ENCODE measurements around the gene MRPL48.

The MRPL48 gene

DNA sequence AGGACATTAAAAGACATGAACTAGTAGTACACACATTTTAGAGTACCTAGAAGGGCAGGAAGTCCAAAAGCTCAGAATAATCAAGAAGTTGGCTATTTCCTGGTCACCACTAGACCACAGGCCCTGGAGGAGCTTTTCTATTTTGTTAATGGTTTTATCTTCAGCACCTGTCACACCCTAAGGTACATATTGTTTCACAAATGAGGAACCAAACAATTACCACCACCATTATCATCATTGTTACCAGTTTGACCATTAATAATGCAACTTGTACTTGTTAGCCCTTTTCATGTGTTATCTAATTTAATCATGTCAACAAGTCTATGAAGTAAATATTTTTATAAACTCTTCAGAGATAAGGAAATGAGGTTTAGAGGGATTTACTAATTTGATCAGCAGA is 4.9 kb downstream of the MRPL48 start:
- TF ChIP-seq, protein P1, sequence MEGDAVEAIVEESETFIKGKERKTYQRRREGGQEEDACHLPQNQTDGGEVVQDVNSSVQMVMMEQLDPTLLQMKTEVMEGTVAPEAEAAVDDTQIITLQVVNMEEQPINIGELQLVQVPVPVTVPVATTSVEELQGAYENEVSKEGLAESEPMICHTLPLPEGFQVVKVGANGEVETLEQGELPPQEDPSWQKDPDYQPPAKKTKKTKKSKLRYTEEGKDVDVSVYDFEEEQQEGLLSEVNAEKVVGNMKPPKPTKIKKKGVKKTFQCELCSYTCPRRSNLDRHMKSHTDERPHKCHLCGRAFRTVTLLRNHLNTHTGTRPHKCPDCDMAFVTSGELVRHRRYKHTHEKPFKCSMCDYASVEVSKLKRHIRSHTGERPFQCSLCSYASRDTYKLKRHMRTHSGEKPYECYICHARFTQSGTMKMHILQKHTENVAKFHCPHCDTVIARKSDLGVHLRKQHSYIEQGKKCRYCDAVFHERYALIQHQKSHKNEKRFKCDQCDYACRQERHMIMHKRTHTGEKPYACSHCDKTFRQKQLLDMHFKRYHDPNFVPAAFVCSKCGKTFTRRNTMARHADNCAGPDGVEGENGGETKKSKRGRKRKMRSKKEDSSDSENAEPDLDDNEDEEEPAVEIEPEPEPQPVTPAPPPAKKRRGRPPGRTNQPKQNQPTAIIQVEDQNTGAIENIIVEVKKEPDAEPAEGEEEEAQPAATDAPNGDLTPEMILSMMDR (IDR thresholded peaks at IDR 0.05) = no peak
- no peak for TF ChIP-seq ZFX (IDR thresholded peaks at IDR 0.05; ENCODE audit: borderline replicate concordance)
- no peak overlapping the region for H3K27ac ChIP-seq

DNA sequence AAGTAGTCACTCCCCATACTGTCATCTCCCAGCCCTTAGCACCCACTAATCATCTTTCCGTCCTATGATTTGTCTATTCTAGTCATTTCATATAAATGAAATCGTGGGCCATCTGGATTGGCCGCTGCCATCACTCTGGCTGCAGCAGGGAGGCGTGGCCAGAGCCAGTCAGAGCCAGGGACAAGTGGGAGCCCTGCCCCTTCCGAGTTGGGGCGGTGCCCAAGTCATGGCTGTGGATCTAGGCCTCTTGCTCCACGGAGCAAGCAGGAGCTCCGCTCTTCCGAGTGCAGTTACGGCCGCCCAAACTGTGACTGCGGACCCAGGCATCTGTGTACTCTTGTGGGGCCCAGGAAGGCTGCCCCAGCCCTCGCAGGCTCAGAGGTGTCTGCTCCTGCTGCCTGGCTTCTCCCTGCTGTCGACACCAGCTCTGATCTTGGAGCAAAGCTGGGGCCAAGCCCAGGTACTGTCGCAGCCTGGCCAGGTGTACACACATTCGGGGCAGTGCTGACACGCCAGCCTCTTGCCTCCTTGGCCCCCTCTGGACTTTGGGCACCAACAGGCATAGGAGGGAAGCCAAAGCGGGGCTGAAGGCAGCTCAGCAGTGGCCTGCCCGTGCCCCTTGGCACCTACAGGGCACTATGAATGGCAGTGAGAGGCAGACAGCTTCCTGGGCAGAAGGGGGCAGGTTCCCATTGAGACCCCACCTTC is 8.4 kb downstream of the MRPL48 start:
- no peak overlapping the region for H3K27ac ChIP-seq
- TF ChIP-seq, protein P1 (IDR thresholded peaks at IDR 0.05) = no peak
- TF ChIP-seq ZFX (IDR thresholded peaks at IDR 0.05; ENCODE audit: borderline replicate concordance) = no peak

DNA sequence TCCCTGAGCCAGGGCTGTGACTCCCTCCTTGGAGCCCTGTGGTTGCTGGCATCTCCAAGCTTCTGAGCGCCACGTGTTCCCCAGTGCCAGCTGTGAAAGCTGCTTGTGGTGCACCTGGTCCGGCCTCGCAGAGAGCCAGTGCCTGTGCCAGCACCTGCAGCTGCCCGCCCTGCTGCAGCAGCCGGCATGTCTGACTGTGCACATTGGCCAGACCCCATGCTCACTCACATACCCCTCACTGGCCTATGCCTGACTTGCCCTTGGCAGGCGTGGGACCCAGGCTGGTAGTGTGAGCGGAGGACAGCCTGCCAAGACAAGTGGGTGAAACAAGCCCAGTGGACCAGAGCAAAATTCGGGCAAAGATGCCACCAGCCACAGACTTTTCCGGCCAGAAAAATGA is 9.8 kb downstream of the MRPL48 start:
- TF ChIP-seq, protein P1 (IDR thresholded peaks at IDR 0.05) = no peak
- no peak for TF ChIP-seq ZFX (IDR thresholded peaks at IDR 0.05; ENCODE audit: borderline replicate concordance)
- H3K27ac ChIP-seq = no peak overlapping the region

DNA sequence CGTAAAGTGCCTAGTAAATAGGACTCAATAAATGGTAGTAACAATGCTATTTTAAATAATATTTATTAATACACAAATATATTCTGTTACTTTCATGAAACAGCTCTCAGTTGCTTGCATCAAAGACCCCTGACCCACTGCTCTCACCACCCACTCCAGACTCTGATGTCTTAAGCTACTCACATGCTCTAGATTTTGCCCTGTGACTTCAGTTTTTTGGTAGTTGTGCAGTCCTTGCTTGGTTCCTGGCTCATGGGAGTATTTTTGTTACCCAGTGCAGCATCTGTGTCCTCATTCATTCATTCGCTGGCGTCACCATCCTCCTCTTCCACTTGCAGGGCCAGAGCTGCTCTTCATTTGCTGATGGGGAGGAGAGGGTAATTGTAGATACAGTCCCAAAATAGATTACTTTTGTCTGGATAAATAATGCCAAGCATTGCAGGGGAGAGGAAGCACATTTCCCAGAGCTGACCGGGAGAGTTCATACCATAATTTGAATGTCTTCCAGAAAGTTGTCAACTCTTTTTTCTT is 12.7 kb downstream of the MRPL48 start:
- TF ChIP-seq ZFX (IDR thresholded peaks at IDR 0.05; ENCODE audit: borderline replicate concordance) = no peak
- TF ChIP-seq, protein P1 (IDR thresholded peaks at IDR 0.05) = no peak
- no peak overlapping the region for H3K27ac ChIP-seq

DNA sequence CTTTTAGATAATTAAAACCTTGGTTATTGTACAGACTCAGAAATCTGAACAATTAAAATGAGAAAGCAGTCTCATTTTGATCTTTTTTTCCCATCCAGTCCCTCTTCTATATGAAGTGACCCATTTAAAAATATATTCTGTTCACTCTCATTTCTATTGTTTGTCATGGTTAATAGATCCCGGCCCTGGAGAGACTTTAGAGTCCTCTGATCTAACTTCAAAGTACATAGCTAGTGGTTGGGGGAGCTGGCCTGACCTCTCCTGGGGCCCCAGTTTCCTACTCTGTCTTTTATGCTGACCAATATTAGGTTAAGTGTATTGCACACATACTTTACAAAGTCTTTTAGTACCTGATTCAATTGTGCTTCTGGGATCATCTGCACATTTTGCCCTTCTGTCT is 13.5 kb downstream of the MRPL48 start:
- no peak overlapping the region for H3K27ac ChIP-seq
- TF ChIP-seq ZFX (IDR thresholded peaks at IDR 0.05; ENCODE audit: borderline replicate concordance) = no peak
- TF ChIP-seq, protein P1 (IDR thresholded peaks at IDR 0.05) = no peak

DNA sequence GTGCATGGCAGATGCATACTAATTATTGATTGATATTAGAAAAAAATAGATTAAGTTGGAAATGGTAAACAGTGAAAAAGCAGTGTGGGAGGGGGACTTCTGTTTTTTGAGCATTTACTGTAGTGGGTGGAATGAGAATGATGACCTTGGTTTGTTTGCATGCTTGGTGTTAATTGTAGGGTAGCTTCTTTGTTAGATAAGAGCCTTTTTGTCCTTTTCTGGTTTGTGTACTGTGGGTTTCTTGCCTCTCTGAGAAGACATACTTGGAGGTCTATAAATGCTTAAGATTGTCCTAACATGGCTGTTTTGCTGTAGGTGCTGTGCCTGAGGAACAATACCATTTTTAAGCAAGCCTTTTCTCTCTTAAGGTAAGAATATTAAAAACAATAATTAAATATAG is 17.0 kb downstream of the MRPL48 start:
- no peak overlapping the region for H3K27ac ChIP-seq
- TF ChIP-seq, protein P1 (IDR thresholded peaks at IDR 0.05) = no peak
- no peak for TF ChIP-seq ZFX (IDR thresholded peaks at IDR 0.05; ENCODE audit: borderline replicate concordance)

DNA sequence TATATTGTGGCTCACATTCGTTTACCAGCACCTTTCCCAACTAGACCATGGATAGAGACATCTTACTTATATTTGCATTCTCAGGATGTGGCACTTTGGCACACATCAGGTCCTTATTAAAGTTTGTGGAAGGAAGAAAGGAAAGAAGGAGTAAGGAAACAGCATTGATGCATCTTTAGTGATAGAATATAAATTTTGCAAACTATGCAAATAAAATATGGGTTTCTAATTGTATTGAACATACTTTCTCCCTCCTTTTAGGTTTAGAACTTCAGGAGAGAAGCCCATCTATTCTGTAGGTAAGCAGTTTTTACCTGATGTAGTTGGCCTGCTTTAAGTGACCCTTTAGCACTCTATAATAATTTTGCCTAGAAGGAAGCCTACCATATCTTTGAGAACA is 20.4 kb downstream of the MRPL48 start:
- H3K27ac ChIP-seq = no peak overlapping the region
- TF ChIP-seq, protein P1 (IDR thresholded peaks at IDR 0.05) = no peak
- no peak for TF ChIP-seq ZFX (IDR thresholded peaks at IDR 0.05; ENCODE audit: borderline replicate concordance)

All from 22Rv1 (cell line).